C4-2B (cell line): Measurements from ENCODE around the gene USP36.

Experiments used
- ZFX ChIP-seq: fragments of 450-650 bp; IDR thresholded peaks from 2 replicates; pipeline ENCODE4 v1.6.1; 2017
- TF ChIP-seq, protein P1 (sequence below): fragments of 450-650 bp; conservative IDR thresholded peaks from 2 replicates; pipeline ENCODE4 v1.5.1; 2017; ENCODE audit warnings: mild to moderate bottlenecking

DNA sequence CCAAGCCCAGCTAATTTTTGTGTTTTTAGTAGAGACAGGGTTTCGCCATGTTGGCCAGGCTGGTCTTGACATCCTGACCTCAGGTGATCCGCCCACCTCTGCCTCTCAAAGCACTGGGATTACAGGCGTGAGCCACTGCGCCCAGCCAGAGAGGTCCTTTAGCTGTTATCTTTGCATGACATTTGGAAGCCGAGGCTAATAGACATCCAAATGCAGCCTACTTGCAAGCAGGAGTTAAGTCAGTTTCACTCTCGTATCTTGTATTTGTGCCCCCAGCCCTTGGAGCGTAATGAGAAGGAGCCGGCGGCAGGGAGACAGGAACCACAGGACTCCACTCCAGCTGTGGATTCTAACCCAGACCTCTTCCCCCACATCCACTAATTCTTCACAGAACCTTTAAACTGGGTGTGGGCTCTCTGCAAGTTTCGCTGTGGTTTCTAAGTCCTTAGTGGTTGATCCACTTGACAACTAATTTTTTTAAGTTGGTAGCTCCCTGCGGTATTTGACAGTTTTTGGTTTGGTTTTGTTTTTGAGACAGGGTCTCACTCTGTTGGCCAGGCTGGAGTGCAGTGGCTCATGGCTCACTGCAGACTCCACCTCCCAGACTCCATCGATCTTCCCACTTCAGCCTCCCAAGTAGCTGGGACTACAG is 55.5 kb downstream of the USP36 start:
- TF ChIP-seq, protein P1, sequence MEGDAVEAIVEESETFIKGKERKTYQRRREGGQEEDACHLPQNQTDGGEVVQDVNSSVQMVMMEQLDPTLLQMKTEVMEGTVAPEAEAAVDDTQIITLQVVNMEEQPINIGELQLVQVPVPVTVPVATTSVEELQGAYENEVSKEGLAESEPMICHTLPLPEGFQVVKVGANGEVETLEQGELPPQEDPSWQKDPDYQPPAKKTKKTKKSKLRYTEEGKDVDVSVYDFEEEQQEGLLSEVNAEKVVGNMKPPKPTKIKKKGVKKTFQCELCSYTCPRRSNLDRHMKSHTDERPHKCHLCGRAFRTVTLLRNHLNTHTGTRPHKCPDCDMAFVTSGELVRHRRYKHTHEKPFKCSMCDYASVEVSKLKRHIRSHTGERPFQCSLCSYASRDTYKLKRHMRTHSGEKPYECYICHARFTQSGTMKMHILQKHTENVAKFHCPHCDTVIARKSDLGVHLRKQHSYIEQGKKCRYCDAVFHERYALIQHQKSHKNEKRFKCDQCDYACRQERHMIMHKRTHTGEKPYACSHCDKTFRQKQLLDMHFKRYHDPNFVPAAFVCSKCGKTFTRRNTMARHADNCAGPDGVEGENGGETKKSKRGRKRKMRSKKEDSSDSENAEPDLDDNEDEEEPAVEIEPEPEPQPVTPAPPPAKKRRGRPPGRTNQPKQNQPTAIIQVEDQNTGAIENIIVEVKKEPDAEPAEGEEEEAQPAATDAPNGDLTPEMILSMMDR: no peak
- no peak for TF ChIP-seq ZFX
